ENCODE results near the gene AFTPH.

Gene AFTPH

DNA sequence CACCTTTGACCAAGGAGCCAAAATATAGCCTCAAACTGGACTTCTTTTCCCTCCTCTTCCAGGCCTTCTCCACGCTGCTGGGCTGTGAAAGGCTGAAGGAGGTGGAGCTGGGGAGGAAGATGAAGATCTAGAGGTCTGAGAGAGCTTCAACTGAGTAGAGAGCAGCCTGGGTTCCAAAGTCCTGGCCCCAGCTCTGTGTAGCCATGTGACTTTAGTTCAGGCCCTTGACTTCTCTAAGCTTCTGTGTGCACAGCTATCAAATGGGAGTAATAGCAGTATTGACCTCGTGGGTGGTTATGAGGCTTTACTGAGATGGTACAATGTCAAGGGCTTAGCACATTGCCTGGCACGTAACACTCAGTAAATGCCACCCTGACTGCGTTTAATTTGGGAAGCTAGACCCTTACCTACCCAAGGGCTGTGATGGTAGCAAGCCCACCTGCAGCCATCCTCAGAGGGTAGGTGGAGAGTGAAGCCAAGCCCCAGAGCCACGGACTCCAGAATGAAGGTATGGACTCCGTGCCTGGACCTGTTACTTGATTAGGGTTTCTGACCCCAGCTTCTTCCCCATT lies 91.2 kb downstream of the AFTPH start:
- no peak for DNase-seq

GRCh38 chr2:64615844-64616536 lies 91.9 kb downstream of the AFTPH start:
- no peak for DNase-seq

GRCh38 chr2:64617631-64618151 lies 93.6 kb downstream of the AFTPH start:
- no peak for DNase-seq

GRCh38 chr2:64620661-64621060 lies 96.5 kb downstream of the AFTPH start:
- no peak for DNase-seq

- no peak for DNase-seq
These were observed 98.5 kb downstream of the AFTPH start for GRCh38 chr2:64622443-64623241.

GRCh38 chr2:64623242-64623850 lies 99.2 kb downstream of the AFTPH start:
- DNase-seq = no peak

DNA sequence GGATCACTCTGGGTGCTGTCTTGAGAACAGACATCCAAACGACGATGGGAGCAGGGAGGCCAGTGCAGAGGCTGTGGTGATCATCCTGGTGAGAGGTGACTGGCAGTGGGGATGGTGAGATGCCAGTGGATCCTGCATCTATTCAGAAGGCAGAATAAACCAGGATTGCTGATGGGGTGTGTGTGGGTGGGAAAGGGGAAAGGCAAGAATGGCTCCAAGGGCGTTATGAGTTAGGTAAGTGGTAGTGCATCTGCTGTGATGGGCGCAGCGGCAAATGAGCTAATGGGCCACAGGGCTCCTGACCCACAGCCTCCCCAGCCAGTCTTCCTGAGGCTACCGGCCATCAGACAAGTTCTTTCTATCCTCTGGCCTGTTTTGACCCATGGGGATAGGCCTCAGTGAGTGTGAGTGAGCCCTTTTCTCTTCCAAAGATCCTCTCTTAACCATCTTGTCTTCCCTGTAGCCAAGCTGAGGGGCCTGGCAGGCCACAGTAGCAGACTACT lies 100.0 kb downstream of the AFTPH start:
- DNase-seq = no peak

DNA sequence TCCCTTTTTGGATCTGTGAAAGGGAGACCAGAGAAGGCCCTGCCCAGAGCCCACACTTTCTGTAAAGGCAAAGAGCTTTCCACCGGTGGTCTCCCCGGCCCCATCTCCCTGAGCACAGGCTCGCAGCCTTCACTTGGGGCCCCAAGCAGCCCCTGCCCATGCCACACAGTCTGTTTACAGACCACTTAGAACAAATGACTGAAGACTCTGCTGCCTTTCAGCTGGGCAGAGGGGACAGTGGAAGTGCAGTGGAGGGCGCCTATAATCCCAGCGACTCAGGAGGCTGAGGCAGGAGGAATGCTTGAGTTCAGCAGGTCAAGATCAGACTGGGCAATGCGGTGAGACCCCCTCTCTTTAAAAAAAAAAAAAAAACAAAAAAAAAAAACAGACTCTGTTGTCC lies 100.7 kb downstream of the AFTPH start:
- DNase-seq = no peak

DNA sequence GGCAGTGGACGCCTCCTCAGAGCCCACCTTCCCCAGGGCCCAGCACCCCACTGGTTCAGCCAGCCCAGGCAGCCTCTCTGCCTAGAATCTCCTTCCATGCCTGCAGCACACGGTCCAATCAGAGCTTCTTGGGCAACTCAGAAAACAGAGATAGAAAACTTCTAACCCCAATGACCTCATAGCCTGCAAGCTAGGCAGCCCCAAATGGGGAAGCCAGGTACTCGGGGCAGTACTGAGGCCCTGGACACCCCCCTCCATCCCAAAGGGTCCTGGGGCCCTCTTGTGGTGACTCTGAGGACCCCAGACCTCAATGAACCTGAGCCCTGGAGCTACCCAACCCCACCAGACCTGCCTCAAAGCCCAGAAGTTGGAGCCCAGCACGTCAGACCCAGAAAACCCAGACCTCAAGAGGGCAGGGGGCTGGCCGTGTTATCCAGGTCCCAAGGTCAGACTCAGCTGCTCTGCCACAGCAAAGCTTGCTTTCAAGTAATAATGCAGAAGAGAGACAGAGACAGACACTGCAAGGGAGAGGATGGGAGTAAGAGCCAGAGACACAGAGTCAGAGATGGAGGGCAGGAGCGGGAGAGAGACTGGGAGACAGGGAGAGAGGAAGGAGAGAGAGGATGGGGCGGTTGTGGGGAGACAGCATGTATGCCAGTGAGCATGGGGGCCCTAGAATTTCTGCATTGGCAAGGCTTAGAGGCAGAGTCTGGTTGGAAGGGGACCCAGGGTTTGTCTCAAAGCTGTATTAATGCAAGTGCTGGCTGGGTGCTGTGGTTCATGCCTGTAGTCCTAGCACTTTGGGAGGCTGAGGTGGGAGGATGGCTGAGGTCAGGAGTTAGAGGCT lies 101.4 kb downstream of the AFTPH start:
- DNase-seq = no peak

DNA sequence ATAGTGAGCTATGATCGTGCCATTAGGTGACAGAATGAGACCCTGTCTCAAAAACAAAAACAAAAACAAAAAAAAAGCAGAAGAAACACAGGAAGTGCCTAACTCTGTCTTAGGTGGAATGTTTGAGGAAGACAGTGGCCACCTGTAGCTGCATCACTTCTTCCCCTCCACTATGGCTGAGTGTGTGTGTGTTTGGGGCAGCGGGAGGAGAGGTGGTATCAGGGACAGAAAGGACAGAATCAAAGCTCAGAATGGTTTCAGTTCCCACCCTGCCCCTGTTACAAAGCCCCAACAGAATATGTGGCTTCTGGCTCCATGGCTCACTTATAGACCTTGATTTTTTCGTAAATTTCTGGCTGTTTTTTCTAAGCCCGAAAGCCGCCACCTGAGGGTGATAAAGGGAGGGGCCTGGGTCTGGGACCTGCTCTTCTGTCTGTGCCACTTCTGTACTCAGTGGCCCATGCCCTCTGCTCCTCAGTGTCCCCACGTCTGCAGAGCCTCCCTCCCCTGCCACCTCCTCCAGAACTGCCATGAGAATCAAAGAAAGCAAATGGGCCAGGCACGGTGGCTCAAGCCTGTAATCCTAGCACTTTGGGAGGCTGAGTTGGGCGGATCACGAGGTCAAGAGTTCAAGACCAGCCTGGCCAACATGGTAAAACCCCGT lies 102.2 kb downstream of the AFTPH start:
- DNase-seq = no peak

DNA sequence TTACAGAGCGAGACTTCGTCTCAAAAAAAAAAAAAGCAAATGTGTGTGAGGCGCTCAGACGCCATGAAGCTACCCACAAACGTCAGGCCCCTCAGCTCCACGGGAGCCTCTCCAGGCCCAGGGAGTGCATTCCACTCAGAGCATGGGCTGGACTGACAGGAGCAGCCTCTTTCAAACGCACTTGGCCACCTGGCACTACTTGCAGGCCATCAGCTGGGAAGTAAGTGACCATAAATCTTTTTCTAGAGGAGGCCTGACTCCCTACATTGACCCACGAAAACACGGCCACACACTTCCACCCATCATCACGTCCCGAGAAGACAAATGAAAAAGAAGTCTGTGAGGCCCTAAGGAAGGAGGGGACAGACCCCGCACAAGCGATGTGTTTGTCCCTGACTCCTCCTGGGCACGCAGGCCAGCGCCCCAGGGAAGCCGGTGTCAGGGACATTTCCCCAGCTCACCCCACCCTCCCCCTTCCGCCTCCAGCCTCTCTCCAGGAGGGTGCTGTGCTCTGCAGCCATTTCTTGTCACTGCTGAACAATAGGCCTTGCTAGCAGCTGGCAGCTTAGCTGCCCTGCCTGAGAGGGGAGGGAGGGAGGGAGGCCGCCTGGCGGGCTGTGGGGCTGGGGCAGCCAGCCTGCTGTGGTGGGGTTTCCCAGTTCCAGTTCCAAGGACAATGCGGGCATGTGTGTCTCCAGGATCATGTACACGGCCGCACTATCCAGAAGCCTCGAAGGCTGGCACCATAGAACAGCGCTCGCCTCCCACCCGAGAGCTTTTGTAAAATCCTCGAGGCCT lies 103.0 kb downstream of the AFTPH start:
- no peak for DNase-seq

DNA sequence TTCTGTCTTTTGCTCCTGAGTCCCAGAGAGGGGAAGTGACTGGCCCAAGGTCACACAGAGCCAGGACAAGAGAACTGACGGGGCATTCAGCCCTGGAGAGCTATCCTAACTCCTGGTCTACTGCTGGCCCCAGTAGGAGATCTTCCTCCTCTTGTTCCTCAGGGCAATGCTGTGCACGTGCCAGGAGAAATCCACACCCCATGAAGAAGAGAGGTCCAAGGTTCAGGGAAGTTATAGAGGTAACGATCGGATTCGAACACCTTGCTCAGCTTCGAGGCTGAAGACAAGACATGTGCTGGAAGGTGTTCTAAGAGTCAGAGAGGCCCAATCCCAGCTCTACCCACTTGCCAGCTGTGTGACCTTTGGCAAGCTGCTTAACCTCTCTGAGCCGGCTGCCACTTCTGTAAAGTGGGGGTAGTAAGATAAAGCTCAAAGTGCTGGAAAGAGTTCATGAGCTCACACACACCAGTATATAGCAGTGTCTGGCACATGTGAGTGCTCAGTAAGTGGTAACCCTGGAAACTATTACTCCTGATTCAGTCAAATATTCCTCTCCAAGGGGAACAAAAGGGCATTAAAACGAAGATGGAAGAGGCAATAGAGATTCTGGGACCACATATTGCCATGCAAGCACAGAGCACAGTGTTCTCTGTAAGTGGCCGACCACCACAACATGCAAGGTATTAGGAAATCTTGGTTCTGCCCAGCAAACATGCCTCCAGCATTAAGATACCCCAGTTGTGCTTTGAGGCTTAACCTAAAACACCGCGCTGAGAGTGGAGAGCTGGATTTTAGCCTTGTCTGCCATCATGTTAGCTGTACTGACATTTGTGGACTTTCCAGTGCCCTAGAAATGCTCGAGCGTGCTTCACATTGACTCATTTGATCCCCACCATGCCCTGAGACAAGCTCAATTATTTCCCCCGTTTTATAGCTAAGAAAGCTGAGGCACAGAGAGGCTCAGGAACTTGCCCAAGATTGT lies 104.0 kb downstream of the AFTPH start:
- DNase-seq = no peak

DNA sequence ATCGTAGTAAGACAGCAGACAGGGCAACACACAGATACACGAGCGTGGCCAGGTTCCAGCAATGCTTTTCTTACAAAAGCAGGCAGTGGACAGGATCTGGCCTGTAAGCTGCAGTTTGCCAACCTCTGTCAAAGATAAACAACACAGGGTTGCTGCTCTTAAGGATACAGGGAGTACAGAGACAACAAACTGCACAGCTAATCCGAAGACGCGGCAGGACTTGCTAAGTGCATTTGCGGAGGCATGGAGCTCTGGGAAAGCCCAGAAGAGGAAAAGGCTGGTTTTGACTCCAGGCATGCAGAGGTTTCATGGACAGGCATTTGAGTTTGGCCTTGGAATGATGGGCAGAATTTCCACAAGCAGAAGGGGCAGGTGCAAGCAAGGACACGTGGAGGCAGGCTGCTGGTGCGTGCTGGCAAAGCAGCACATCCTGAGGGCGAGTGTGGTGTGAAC lies 105.2 kb downstream of the AFTPH start:
- DNase-seq = no peak

DNA sequence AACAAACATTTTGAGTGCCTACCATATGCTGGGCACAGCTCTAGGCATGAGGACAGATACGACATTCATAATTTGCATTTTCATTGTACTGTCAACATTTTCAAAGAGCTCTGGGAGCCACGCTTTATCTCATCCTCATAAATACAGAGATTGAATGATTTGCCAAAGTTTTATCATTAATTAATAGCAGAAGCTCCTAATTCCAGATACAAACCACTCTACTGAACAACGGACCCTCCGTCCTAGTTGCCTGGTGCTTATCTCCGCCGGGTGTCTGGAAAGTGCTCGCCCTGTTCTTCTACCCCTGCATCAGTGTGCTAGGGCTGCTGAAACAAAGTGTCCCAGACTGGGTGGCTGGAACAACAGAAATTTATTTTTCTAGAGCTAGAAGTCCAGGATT lies 105.7 kb downstream of the AFTPH start:
- no peak for DNase-seq

DNA sequence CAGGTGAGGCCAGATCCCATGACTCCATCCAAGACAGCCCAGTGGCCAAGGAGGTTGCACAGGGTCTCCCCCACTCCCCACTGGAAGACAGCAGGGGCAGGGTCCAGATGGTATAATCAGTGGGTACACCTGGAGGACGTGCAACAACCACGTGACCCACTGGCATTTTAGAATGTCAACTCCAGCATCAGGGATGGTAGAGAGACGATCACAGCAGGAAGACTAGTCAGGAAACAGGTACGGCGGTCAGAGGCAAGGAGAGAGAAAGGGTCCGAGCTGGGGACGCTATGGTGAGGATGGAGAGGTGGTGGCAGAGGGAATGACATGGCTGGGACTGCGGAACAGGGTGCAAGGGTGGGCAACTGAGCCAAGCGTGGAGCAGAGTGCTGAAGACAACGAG lies 106.6 kb downstream of the AFTPH start:
- no peak for DNase-seq

DNA sequence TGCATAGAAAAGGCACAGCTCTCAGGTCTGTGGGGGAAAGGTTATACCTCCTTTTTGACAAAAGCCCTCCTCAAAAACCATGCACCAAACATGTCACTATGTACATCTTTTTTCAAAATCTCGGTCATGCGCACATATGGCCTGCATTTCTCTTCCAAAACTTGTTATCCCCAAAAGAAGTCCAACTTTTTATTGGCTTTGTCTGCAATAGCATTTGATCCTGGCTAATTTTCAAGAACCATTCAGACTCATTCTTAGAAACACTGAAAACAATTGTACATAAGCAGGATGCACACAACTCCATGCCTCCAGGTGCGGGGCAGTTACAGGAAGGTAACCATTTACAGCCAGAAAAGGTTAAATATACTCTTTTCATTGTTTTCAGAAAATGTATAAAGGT lies 107.6 kb downstream of the AFTPH start:
- no peak for DNase-seq

DNA sequence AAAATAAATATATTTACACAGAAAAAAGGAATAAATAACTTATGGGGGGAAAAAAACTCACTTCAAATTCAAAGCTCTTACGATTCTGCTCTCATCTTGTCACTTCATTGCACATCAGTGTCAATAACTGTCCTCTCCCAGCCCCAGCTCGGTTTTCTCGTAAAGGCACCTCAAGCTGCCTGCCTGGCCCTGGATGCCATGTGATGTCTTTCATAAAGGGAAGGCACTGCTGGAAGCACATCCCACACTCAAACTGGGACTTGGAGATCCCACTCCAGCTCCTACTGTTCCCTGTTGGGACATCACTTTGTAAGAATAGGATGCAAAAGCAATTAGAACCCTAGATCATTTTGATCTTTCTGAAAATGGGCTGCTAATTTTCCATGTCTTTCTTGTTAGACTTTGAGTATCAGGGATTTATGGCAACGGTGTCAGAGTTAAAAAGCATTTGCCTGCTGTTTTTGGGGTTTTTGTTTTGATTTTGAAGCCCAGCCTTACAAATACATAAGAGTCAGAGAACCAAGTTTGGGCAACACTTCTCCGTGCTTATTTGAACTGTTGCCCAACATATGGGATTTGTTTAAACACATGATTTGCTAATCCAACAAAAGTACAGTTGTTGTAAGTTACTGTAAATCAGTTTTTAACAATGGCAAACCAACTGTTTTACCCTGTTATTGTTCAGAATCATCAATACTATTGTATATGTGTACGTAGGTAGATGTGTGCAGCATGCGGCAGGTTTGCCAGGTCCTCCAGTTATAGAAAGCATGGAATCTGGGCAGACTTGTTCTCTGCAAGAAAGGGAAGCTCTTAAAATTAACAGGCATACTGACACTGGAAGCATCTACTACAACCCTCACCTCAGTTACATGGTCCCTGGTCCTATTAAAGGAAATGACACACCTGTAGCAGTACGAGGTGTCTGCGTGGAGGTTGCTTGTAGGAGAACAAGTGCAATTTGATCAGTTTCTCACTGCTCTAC lies 109.0 kb downstream of the AFTPH start:
- no peak for DNase-seq

Data from NCI-H446 (cell line).